Mesenchymal stem cell (in vitro differentiated cells and primary cell): ENCODE data around the gene KCND2.

Source experiments
- DNase-seq: peaks from one replicate; pipeline ENCODE4 v3.0.0-alpha.2; 2013
- H2AFZ ChIP-seq: one replicate; pipeline ENCODE4 v1.6.1; 2013; ENCODE audit warnings: low read depth, mild to moderate bottlenecking, control low read depth, inconsistent platforms, low read length, moderate library complexity
- H2AK5ac ChIP-seq: 2 replicates; pipeline ENCODE4 v1.6.1; 2013; ENCODE audit warnings: low read length, moderate library complexity, mild to moderate bottlenecking, inconsistent platforms; ENCODE audit not compliant: severe bottlenecking
- H2BK120ac ChIP-seq: one replicate; pipeline ENCODE4 v1.6.1; 2013; ENCODE audit warnings: low read depth, mild to moderate bottlenecking, inconsistent platforms, low read length, moderate library complexity
- H2BK12ac ChIP-seq, 2 experiments: one replicate each; pipeline ENCODE4 v1.6.1; 2013; ENCODE audit warnings: inconsistent platforms in 2 of 2, low read length in 2 of 2, mild to moderate bottlenecking in 2 of 2, moderate library complexity in 2 of 2, control low read depth in 1 of 2
- H2BK15ac ChIP-seq: one replicate; pipeline ENCODE4 v1.6.1; 2013; ENCODE audit warnings: mild to moderate bottlenecking, low read depth, inconsistent platforms; ENCODE audit not compliant: poor library complexity, severe bottlenecking
- H2BK5ac ChIP-seq: 2 replicates; pipeline ENCODE4 v1.6.1; 2013; ENCODE audit warnings: low read depth, mild to moderate bottlenecking, low read length, control low read depth, inconsistent platforms; ENCODE audit not compliant: poor library complexity, severe bottlenecking
- H3K14ac ChIP-seq, 2 experiments: one replicate each; pipeline ENCODE4 v1.6.1; 2013; ENCODE audit warnings: inconsistent platforms in 2 of 2, low read length in 2 of 2, control low read depth in 1 of 2, mild to moderate bottlenecking in 1 of 2, moderate library complexity in 1 of 2
- H3K18ac ChIP-seq, 2 experiments: one replicate each; pipeline ENCODE4 v1.6.1; 2013; ENCODE audit warnings: inconsistent platforms in 2 of 2, low read length in 2 of 2, control low read depth in 1 of 2, low read depth in 1 of 2, mild to moderate bottlenecking in 1 of 2
- H3K23ac ChIP-seq, 2 experiments: one replicate each; pipeline ENCODE4 v1.6.1; 2013; ENCODE audit warnings: inconsistent platforms in 2 of 2, low read length in 2 of 2, mild to moderate bottlenecking in 2 of 2, moderate library complexity in 2 of 2, control low read depth in 1 of 2
- H3K27ac ChIP-seq: 2 replicates; pipeline ENCODE4 v1.5.1; 2013; ENCODE audit warnings: mild to moderate bottlenecking, moderate library complexity, low read length, control low read depth, inconsistent platforms; ENCODE audit not compliant: poor library complexity, severe bottlenecking
- H3K27me3 ChIP-seq, 2 experiments: 2 replicates each; pipeline versions ENCODE4 v1.6.1 to v1.7.0; 2013; ENCODE audit warnings: low read length in 2 of 2, mild to moderate bottlenecking in 2 of 2, moderate library complexity in 2 of 2, control low read depth in 1 of 2, inconsistent platforms in 1 of 2; ENCODE audit not compliant: control insufficient read depth in 1 of 2, insufficient read depth in 1 of 2
- H3K36me3 ChIP-seq, 2 experiments: 2 replicates each; pipeline versions ENCODE4 v1.6.1 to v1.7.0; 2013; ENCODE audit warnings: low read length in 2 of 2, control low read depth in 1 of 2, inconsistent platforms in 1 of 2, low read depth in 1 of 2, mild to moderate bottlenecking in 1 of 2; ENCODE audit not compliant: insufficient read depth in 2 of 2, control insufficient read depth in 1 of 2
- H3K4ac ChIP-seq, 2 experiments: one replicate each; pipeline ENCODE4 v1.6.1; 2013; ENCODE audit warnings: inconsistent platforms in 2 of 2, low read length in 2 of 2, mild to moderate bottlenecking in 2 of 2, moderate library complexity in 2 of 2, control low read depth in 1 of 2, low read depth in 1 of 2
- H3K4me1 ChIP-seq: 2 replicates; pipeline ENCODE4 v1.6.1; 2013; ENCODE audit warnings: low read depth, low read length, control low read depth; ENCODE audit not compliant: control insufficient read depth, insufficient read depth
- H3K4me2 ChIP-seq: 2 replicates; pipeline ENCODE4 v1.6.1; 2013; ENCODE audit warnings: low read length, mild to moderate bottlenecking, inconsistent platforms; ENCODE audit not compliant: poor library complexity, severe bottlenecking
- H3K4me3 ChIP-seq, 2 experiments: 2 replicates each; pipeline versions ENCODE4 v1.5.1 to v1.7.0; 2013; ENCODE audit warnings: low read length in 2 of 2, mild to moderate bottlenecking in 2 of 2, control low read depth in 1 of 2, low read depth in 1 of 2; ENCODE audit not compliant: insufficient read depth in 1 of 2
- H3K79me1 ChIP-seq: replicated peaks from 2 replicates; pipeline ENCODE4 v1.6.1; 2013; ENCODE audit warnings: mild to moderate bottlenecking, control low read depth, low read length, inconsistent platforms; ENCODE audit not compliant: poor library complexity, severe bottlenecking
- H3K9ac ChIP-seq: 2 replicates; pipeline ENCODE4 v1.7.0; 2013; ENCODE audit warnings: mild to moderate bottlenecking, low read length, moderate library complexity
- H3K9me3 ChIP-seq: 2 replicates; pipeline ENCODE4 v1.7.0; 2013; ENCODE audit warnings: mild to moderate bottlenecking, low read length; ENCODE audit not compliant: control insufficient read depth
- H4K8ac ChIP-seq: one replicate; pipeline ENCODE4 v1.6.1; 2013; ENCODE audit warnings: inconsistent platforms, mild to moderate bottlenecking, low read length, moderate library complexity
- H4K91ac ChIP-seq: one replicate; pipeline ENCODE4 v1.6.1; 2013; ENCODE audit warnings: mild to moderate bottlenecking, low read length, inconsistent platforms
- WGBS: methylation state at CpG from one replicate; pipeline ENCODE4 v1.1.7; 2013; ENCODE audit warnings: mixed read lengths; 5-methylcytosine and 5-hydroxymethylcytosine counted together

The KCND2 gene

GRCh38 chr7:120645966-120646365, 373.0 kb downstream of the KCND2 start:
- Histone ChIP-seq H3K4me3 (no peak overlapping the region), H3K27me3 (no peaks in the 10 kb centered on the region), H2BK5ac (no peak overlapping the region), H3K18ac (no peak overlapping the region), H4K8ac (no peak overlapping the region), H3K36me3 (no peaks in the 10 kb centered on the region), H3K23ac (no peak overlapping the region), H2AK5ac (no peak overlapping the region), H3K4me2 (no peak overlapping the region), H4K91ac (no peak overlapping the region), H3K79me1 (no peaks in the 10 kb centered on the region), H3K4ac (no peak overlapping the region), H3K4me1 (no peaks in the 10 kb centered on the region), H3K9ac (no peak overlapping the region), H2AFZ (no peak overlapping the region), H2BK120ac (no peak overlapping the region), H3K9me3 (no peaks in the 10 kb centered on the region), H3K27ac (no peak overlapping the region), H2BK15ac (no peak overlapping the region), H3K14ac (no peak overlapping the region), H2BK12ac (no peak overlapping the region)
- 91% methylated on average over 1 of the region's 1 CpG for WGBS
- DNase-seq, result no peak

DNA sequence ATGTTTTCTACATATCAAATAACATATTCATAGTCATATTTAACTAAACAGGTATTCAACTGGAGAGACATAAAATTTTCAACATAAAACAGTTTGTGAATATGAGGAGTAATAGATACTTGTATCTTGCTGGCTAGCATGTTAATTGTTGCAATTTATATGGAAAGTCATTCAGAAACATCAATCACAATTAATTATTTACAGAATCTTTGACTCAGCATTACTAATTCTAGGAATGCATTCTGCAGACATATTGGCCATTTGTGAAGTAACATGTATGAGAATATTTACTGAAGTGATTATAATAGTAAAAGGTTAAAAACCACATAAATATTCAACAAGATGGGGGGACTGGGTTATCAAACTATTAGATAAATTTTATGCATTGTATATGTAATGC, 381.3 kb downstream of the KCND2 start:
- no peak overlapping the region for H2BK5ac ChIP-seq
- H4K91ac ChIP-seq, result no peak overlapping the region
- no peak overlapping the region for H3K4me2 ChIP-seq
- H2AK5ac ChIP-seq, result no peak overlapping the region
- no peak overlapping the region for H2BK120ac ChIP-seq
- no peak overlapping the region for H3K14ac ChIP-seq
- no peak overlapping the region for H3K9ac ChIP-seq
- H3K23ac ChIP-seq, result no peak overlapping the region
- H3K4me3 ChIP-seq, result no peak overlapping the region
- H3K9me3 ChIP-seq, result no peaks in the 10 kb centered on the region
- no peak overlapping the region for H3K4ac ChIP-seq
- no peak overlapping the region for H3K27ac ChIP-seq
- H3K27me3 ChIP-seq, result no peaks in the 10 kb centered on the region
- H3K79me1 ChIP-seq, result no peaks in the 10 kb centered on the region
- no peak overlapping the region for H2BK15ac ChIP-seq
- no peak overlapping the region for H2BK12ac ChIP-seq
- no peaks in the 10 kb centered on the region for H3K4me1 ChIP-seq
- no peak overlapping the region for H2AFZ ChIP-seq
- H4K8ac ChIP-seq, result no peak overlapping the region
- no peaks in the 10 kb centered on the region for H3K36me3 ChIP-seq
- no peak for DNase-seq
- H3K18ac ChIP-seq, result no peak overlapping the region

DNA sequence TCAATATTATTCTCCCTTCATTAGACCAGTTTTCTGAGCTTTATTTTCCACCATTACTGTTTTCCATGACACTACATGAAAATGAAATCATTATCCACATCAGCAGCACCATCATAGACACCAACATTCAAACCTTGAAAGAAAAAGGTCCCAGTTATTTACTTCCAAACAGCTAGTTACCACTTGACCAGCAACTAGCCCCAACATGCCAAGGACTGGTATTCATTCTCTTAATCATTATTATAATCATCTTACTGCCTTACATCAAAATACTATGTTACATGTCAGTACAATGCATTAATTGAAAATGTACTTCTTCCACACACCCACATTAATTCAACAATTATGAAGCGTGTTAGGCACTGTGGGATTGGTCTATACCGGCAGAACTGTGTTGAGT, 385.5 kb downstream of the KCND2 start:
- Histone ChIP-seq H3K14ac (no peak overlapping the region), H3K4me2 (no peak overlapping the region)

GRCh38 chr7:120662291-120662690, 389.3 kb downstream of the KCND2 start:
- Histone ChIP-seq H2BK15ac (no peak overlapping the region), H3K4ac (no peak overlapping the region), H2BK120ac (no peak overlapping the region), H3K36me3 (no peaks in the 10 kb centered on the region), H3K4me1 (no peaks in the 10 kb centered on the region), H4K91ac (no peak overlapping the region), H3K4me2 (no peak overlapping the region), H3K18ac (no peak overlapping the region), H3K9me3 (no peaks in the 10 kb centered on the region), H3K23ac (no peak overlapping the region), H3K27me3 (no peaks in the 10 kb centered on the region), H2AK5ac (no peak overlapping the region), H2BK5ac (no peak overlapping the region), H4K8ac (no peak overlapping the region), H3K14ac (no peak overlapping the region), H3K27ac (no peak overlapping the region), H2BK12ac (no peak overlapping the region), H3K4me3 (no peak overlapping the region), H2AFZ (no peak overlapping the region), H3K79me1 (no peaks in the 10 kb centered on the region), H3K9ac (no peak overlapping the region)
- no peak for DNase-seq

More for the DNA sequence above, 385.5 kb downstream of the KCND2 start:
- no peak for DNase-seq
- WGBS, result no CpG with 5 or more reads among the region's 2 CpGs
- no peak overlapping the region for H2BK5ac ChIP-seq
- H3K23ac ChIP-seq, result no peak overlapping the region
- H3K27ac ChIP-seq, result no peak overlapping the region
- H2BK15ac ChIP-seq, result no peak overlapping the region
- H3K27me3 ChIP-seq, result no peaks in the 10 kb centered on the region
- H3K18ac ChIP-seq, result no peak overlapping the region
- no peaks in the 10 kb centered on the region for H3K79me1 ChIP-seq
- no peaks in the 10 kb centered on the region for H3K4me1 ChIP-seq
- H2AFZ ChIP-seq, result no peak overlapping the region
- H3K9ac ChIP-seq, result no peak overlapping the region
- H4K8ac ChIP-seq, result no peak overlapping the region
- H3K4me3 ChIP-seq, result no peak overlapping the region
- no peak overlapping the region for H2AK5ac ChIP-seq
- H3K4ac ChIP-seq, result no peak overlapping the region
- H4K91ac ChIP-seq, result no peak overlapping the region
- H2BK120ac ChIP-seq, result no peak overlapping the region
- H3K9me3 ChIP-seq, result no peaks in the 10 kb centered on the region
- no peak overlapping the region for H2BK12ac ChIP-seq
- no peaks in the 10 kb centered on the region for H3K36me3 ChIP-seq
